GM23338 (cell line): ENCODE measurements around the gene SLC13A3. TPM values are rescaled to one million over a fixed set of nuclear protein-coding genes. Genes with fewer than 3 reads are reported as not detected.

Source experiments
- ATAC-seq: fragments of 200-7000 bp; cut with Tn5 transposase; 3 replicates; pipeline ENCODE4 v1.9.1; 2020
- DNase-seq: peaks from one replicate; pipeline ENCODE4 v3.0.0-alpha.2; 2015; ENCODE audit warnings: low spot score
- H2AFZ ChIP-seq: fragments of 200-600 bp; sonication (generic); 2 replicates; pipeline ENCODE4 v1.8.0; 2016; ENCODE audit warnings: antibody characterized with exemption, mild to moderate bottlenecking, moderate library complexity
- H3F3A ChIP-seq: fragments of 200-600 bp; sonication (generic); replicated peaks from 2 replicates; pipeline ENCODE4 v1.8.0; 2017; ENCODE audit warnings: antibody characterized with exemption, mixed run types, low read depth
- H3K27ac ChIP-seq: fragments of 200-600 bp; sonication (generic); 2 replicates; pipeline ENCODE4 v1.6.1; 2016; ENCODE audit warnings: low read depth
- H3K27me3 ChIP-seq: fragments of 200-600 bp; sonication (generic); 2 replicates; pipeline ENCODE4 v1.8.0; 2016; ENCODE audit warnings: mild to moderate bottlenecking, mixed run types, moderate library complexity; ENCODE audit not compliant: insufficient read depth
- H3K36me3 ChIP-seq: fragments of 200-600 bp; sonication (generic); 2 replicates; pipeline ENCODE4 v1.8.0; 2016; ENCODE audit warnings: mild to moderate bottlenecking; ENCODE audit not compliant: insufficient read depth
- H3K4me1 ChIP-seq: fragments of 200-600 bp; sonication (generic); 2 replicates; pipeline ENCODE4 v1.8.0; 2016; ENCODE audit warnings: mild to moderate bottlenecking, moderate library complexity; ENCODE audit not compliant: insufficient read depth
- H3K4me2 ChIP-seq: fragments of 200-600 bp; sonication (generic); 2 replicates; pipeline ENCODE4 v1.7.1; 2017; ENCODE audit warnings: mixed run types
- H3K4me3 ChIP-seq: fragments of 200-600 bp; sonication (generic); 2 replicates; pipeline ENCODE4 v1.6.1; 2016; ENCODE audit warnings: mixed run types
- H3K79me2 ChIP-seq: fragments of 200-600 bp; sonication (generic); replicated peaks from 2 replicates; pipeline ENCODE4 v1.8.0; 2017; ENCODE audit warnings: mild to moderate bottlenecking; ENCODE audit not compliant: insufficient read depth
- H3K9me2 ChIP-seq: fragments of 200-600 bp; sonication (generic); 2 replicates; pipeline ENCODE4 v1.8.0; 2017; ENCODE audit not compliant: insufficient read depth
- H4K20me1 ChIP-seq: fragments of 200-600 bp; sonication (generic); replicated peaks from 2 replicates; pipeline ENCODE4 v1.8.0; 2017; ENCODE audit warnings: mild to moderate bottlenecking; ENCODE audit not compliant: insufficient read depth
- H3K27ac Mint-ChIP-seq: 2 replicates; pipeline ENCODE4 v1.8.0; 2020; ENCODE audit warnings: inconsistent platforms, mild to moderate bottlenecking, moderate library complexity, mixed read lengths
- H3K27me3 Mint-ChIP-seq: 3 replicates; pipeline ENCODE4 v1.8.0; 2022; ENCODE audit warnings: low read depth, mild to moderate bottlenecking, moderate library complexity, mixed read lengths, inconsistent platforms; ENCODE audit not compliant: insufficient read depth, poor library complexity
- H3K36me3 Mint-ChIP-seq: 3 replicates; pipeline ENCODE4 v1.8.0; 2021; ENCODE audit warnings: low read depth, mild to moderate bottlenecking, inconsistent platforms, moderate library complexity, mixed read lengths
- H3K4me1 Mint-ChIP-seq: 3 replicates; pipeline ENCODE4 v1.8.0; 2020; ENCODE audit warnings: mild to moderate bottlenecking, inconsistent platforms, mixed read lengths
- H3K4me3 Mint-ChIP-seq: 3 replicates; pipeline ENCODE4 v1.8.0; 2021; ENCODE audit warnings: moderate library complexity, mild to moderate bottlenecking, inconsistent platforms, mixed read lengths
- H3K9me3 Mint-ChIP-seq: 3 replicates; pipeline ENCODE4 v1.8.0; 2020; ENCODE audit warnings: moderate library complexity, mild to moderate bottlenecking, inconsistent platforms, mixed read lengths
- CREB1 ChIP-seq: fragments of 250-450 bp; sonication (Bioruptor Pico); IDR thresholded peaks from 2 replicates; pipeline ENCODE4 v1.5.0; 2020; ENCODE audit warnings: low read depth, mild to moderate bottlenecking, moderate library complexity
- CTCF ChIP-seq, 2 experiments: fragments of 200-600 bp in 1 of 2; sonication (generic) in 1 of 2; conservative IDR thresholded peaks; 2 replicates each; pipeline versions ENCODE4 v1.5.1 to v1.6.1; 2016 to 2017; ENCODE audit warnings: antibody characterized with exemption in 2 of 2, low read depth in 2 of 2, mild to moderate bottlenecking in 2 of 2, moderate library complexity in 1 of 2
- ETS1 ChIP-seq: IDR thresholded peaks from 2 replicates; pipeline ENCODE4 v1.6.1; 2016; ENCODE audit warnings: antibody characterized with exemption
- EZH2 ChIP-seq: fragments of 200-600 bp; sonication (generic); IDR thresholded peaks from one replicate; pipeline ENCODE4 v1.8.0; 2017; ENCODE audit warnings: antibody characterized with exemption, mild to moderate bottlenecking, low read depth; ENCODE audit not compliant: unreplicated experiment
- JUNB ChIP-seq: IDR thresholded peaks from one replicate; pipeline ENCODE4 v1.6.1; 2016; ENCODE audit warnings: antibody characterized with exemption; ENCODE audit not compliant: unreplicated experiment
- NANOG ChIP-seq: IDR thresholded peaks from 2 replicates; pipeline ENCODE4 v1.6.1; 2016; ENCODE audit warnings: antibody characterized with exemption, borderline replicate concordance
- STAT1 ChIP-seq: IDR thresholded peaks from one replicate; pipeline ENCODE4 v1.6.1; 2016; ENCODE audit warnings: antibody characterized with exemption; ENCODE audit not compliant: unreplicated experiment
- ZNF114 ChIP-seq: fragments of 250-450 bp; sonication (Bioruptor Pico); IDR thresholded peaks from 2 replicates; pipeline ENCODE4 v1.5.0; 2020; ENCODE audit warnings: mild to moderate bottlenecking, moderate library complexity
- ZNF331 ChIP-seq: fragments of 250-450 bp; sonication (Bioruptor Pico); IDR thresholded peaks from 2 replicates; pipeline ENCODE4 v1.5.0; 2020; ENCODE audit warnings: low read depth, mild to moderate bottlenecking, moderate library complexity
- ZNF462 ChIP-seq: fragments of 250-450 bp; sonication (Bioruptor Pico); IDR thresholded peaks from 2 replicates; pipeline ENCODE4 v1.5.0; 2020; ENCODE audit warnings: mild to moderate bottlenecking, moderate library complexity
- polyA plus RNA-seq: library from polyadenylated mRNA; unstranded; fragments of >200 nt; fragmentation: Nextera tagmentation; extraction: Ambion mirVana; gene quantifications from 2 replicates; pipeline ENCODE4 v1.2.1, GENCODE V29; 2016
- total RNA-seq: library from RNA; depleted of rRNA; stranded (reverse); fragments of >200 nt; shearing (Covaris generic); gene quantifications from 2 replicates; pipeline ENCODE4 v1.2.3, GENCODE V29; 2014

SLC13A3 gene
- total and polyA plus RNA-seq, 2 experiments from 2014 or later = 8.6 to 9.1 TPM

GRCh38 chr20:46604551-46605133 lies 46.6 kb downstream of the SLC13A3 start:
- Mint-ChIP-seq H3K36me3 (no peaks in the 10 kb centered on the region), H3K27ac (no peak overlapping the region), H3K4me1 (no peaks in the 10 kb centered on the region), H3K27me3 (peaks cover 6% of the 10 kb centered on the region), H3K4me3 (no peak overlapping the region), H3K9me3 (peaks cover 2% of the 10 kb centered on the region; the same call in 1 of the 3 replicates)
- Histone ChIP-seq H4K20me1 (no peaks in the 10 kb centered on the region), H3F3A (no peaks in the 10 kb centered on the region), H3K4me2 (no peak overlapping the region), H2AFZ (no peak overlapping the region), H3K36me3 (no peaks in the 10 kb centered on the region), H3K27ac (no peak overlapping the region), H3K79me2 (no peaks in the 10 kb centered on the region), H3K27me3 (no peaks in the 10 kb centered on the region), H3K4me1 (no peaks in the 10 kb centered on the region), H3K4me3 (no peak overlapping the region), H3K9me2 (no peaks in the 10 kb centered on the region)
- ATAC-seq (no peak), DNase-seq (no peak)
- TF ChIP-seq ZNF462 (CRISPR knock-in tag) = no peak
- no peak for TF ChIP-seq EZH2
- no peak for TF ChIP-seq CTCF (conservative IDR thresholded peaks at IDR 0.05; ENCODE audit: low read depth in 2 of 2)
- no peak for TF ChIP-seq NANOG
- no peak for TF ChIP-seq ZNF114 (CRISPR knock-in tag)
- TF ChIP-seq ETS1 = no peak
- no peak for TF ChIP-seq JUNB
- no peak for TF ChIP-seq ZNF331 (CRISPR knock-in tag)
- TF ChIP-seq STAT1 = no peak
- TF ChIP-seq CREB1 (CRISPR knock-in tag) = no peak
